ENCODE measurements around the gene NKAIN1.
A peak's percentile ranks its signal among the peaks of the same experiment; 100 is the strongest.

- TF ChIP-seq, protein P1, sequence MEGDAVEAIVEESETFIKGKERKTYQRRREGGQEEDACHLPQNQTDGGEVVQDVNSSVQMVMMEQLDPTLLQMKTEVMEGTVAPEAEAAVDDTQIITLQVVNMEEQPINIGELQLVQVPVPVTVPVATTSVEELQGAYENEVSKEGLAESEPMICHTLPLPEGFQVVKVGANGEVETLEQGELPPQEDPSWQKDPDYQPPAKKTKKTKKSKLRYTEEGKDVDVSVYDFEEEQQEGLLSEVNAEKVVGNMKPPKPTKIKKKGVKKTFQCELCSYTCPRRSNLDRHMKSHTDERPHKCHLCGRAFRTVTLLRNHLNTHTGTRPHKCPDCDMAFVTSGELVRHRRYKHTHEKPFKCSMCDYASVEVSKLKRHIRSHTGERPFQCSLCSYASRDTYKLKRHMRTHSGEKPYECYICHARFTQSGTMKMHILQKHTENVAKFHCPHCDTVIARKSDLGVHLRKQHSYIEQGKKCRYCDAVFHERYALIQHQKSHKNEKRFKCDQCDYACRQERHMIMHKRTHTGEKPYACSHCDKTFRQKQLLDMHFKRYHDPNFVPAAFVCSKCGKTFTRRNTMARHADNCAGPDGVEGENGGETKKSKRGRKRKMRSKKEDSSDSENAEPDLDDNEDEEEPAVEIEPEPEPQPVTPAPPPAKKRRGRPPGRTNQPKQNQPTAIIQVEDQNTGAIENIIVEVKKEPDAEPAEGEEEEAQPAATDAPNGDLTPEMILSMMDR (IDR thresholded peaks at IDR 0.05 in 4 of 5, conservative IDR thresholded peaks at IDR 0.05 in 1 of 5) = no peak
- TF ChIP-seq POLR2A (IDR thresholded peaks at IDR 0.05) = peak in 1 of 2 donors; percentile 10
Measured at GRCh38 chr1:31258581-31258980, 18.9 kb upstream of the NKAIN1 start.

Measured in gastrocnemius medialis (tissue), 4 donors.